Anterior cingulate cortex (tissue), 58 donors: Measurements from ENCODE around the gene CORO2B.

Experiments
- DNase-seq, 58 donors: peaks; one replicate each; lab custom pipeline; 2025; lab: John Stamatoyannopoulos, UW

CORO2B gene

DNA sequence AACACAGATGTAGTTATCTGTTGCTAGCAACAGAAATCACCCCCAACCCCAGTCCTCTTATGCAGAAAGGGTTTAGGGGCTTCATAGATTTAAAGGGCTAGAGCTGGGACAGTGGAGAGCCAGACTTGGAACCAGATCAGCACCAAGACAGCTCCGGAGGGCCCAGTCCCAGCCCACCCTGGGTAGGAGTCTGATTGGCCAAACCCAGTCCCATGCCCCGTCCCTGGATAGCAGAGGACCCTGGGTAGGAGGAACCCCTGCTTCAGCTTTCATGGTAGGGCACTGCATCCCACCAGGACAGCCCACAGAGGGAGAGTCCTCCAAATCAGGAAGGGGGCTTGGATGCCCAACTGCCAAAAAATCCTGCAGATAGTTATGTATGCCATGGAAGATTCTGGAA is 103.0 kb downstream of the CORO2B start:
- DNase-seq = no peak

DNA sequence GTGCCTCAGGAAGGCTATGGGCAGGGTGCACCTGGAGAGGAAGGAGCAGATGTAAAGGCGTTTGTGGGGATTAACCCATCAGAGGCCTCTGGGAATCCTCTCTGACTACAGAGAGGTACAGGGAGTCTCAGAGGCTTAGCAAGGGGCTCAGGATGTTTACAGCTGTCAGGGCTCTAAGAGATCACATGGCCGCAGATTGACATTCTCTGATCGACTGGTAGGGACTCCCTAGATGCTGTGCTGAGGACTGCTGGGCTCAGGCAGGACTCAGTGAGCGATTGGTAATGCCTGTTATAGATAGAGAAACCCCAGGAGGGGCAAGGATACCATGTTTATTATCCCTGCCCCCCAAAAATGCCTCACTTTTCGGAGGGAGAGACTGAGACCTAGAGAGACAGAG is 103.5 kb downstream of the CORO2B start:
- peak in 5 of 58 donors; percentile 9 to 49 (median 34) for DNase-seq

DNA sequence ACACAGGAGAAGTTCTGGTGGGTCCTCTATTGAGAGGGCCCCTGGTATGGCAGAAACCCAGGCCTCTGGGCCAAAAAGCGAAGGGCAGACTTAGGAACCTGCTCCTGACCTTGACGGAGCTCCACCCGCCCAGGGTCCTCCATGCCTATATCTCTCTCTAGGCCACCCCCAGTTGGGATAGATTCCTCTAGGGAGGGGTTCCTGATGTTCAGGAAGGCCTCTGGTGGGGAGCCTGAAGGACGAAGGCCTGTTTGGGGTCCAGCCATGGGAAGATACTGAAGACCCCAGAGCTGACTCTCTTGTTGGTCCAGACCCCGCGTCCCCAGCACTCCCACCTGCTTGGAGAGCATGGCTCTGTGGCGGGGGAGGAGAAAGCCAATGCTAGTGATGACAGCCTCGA is 104.2 kb downstream of the CORO2B start:
- no peak for DNase-seq

DNA sequence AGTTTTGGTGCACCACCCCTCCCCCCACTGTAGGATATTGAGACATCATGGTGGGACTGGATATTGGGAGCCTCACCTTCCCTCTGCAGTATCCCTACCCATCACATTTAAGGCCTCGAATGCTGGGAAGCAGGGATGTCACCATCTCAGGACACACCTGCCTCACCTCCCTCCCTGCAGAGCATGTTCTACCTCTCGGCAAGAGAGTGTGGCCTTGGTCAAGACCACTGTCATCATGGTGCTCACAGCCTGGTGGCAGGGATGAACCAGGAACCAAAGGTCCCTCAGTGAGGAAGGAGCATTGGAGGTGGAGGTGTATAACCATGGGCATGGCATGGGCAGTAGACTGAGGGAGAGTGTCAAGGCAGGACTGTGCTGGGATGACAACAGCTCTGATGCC is 104.8 kb downstream of the CORO2B start:
- no peak for DNase-seq

- DNase-seq = no peak
These were observed 105.7 kb downstream of the CORO2B start for GRCh38 chr15:68684476-68684875.

- no peak for DNase-seq
These were observed 108.4 kb downstream of the CORO2B start for GRCh38 chr15:68687136-68687735.

DNA sequence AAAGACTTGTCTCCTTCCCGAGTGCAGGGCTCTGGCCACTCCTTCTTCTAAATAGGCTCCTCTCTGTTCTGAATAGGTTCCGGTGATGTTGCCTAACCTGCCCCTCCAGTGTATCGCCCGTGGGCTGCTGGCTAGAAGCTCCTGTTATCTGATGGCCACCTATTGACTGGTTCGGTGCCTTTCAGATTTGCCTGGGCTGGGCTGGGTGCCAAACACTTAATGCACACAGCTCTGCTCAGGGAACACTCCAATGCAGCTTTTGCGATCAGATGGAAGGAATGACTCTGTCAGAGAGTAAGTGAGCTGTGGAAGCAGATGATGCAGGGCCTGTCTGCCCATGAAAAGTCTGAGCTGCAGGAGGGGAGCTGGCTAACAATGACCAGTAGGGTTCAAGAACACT is 112.9 kb downstream of the CORO2B start:
- DNase-seq = peak in 1 of 58 donors; percentile 8

GRCh38 chr15:68693071-68693470 is 114.3 kb downstream of the CORO2B start:
- DNase-seq = no peak

DNA sequence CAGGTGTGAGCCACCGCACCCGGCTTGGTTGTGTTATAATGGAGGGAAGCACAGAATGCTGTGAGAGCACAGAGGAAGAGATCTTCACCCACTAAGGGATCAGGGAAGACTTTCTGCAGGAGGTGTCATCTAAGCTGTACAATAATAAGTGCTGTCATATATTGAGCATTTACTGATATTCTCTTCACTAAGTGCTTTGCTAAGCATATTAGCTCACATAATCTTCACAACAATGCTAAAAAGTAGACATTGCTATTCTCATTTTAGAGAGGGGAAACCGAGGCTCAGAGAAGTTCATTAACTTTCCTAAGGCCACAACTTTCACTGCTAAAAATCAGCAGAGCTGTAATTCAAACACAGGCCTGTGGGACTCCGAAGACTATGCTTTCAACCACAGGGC is 115.3 kb downstream of the CORO2B start:
- DNase-seq = no peak

- DNase-seq = peak in 1 of 58 donors; percentile 19
These were observed 116.3 kb downstream of the CORO2B start for GRCh38 chr15:68695061-68695595.

DNA sequence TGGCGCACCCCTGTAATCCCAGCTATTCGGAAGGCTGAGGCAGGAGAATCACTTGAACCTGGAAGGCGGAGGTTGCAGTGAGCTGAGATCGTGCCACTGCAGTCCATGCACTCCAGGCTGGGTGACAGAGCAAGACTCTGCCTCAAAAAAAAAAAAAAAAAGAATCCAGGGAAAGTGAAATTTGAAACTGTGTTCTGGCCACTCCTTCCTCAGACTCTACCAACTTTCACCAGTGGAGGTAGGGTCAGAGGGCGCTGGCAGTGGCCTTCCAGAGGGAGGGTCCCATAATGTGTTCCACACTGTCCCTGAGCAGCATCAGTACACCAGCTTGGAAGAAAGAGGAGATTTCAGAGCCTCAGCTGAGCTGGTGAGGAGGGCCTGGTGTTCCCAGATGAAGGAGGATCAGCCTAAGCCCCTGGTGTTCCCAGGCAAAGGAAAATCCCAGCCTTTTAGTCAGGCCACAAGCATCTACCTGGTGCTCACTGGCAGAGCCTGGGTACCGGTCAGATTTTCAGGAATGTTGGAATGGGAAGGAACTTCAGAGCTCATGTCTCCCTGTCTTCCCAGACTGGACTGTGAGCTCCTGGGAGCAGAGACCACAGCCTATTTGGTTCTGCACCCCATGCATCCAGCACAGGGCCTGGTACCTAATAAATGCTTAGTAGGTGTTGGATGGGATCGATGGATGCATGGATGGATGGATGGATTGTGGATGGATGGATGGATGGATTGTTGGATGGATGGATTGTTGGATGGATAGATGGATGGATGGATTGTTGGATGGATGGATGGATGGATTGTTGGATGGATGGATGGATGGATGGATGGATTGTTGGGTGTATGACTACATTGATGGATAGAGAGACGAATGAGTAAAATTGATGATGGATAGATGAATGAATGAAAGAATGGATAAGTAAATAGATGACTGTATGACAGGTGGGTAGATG is 117.9 kb downstream of the CORO2B start:
- no peak for DNase-seq

DNA sequence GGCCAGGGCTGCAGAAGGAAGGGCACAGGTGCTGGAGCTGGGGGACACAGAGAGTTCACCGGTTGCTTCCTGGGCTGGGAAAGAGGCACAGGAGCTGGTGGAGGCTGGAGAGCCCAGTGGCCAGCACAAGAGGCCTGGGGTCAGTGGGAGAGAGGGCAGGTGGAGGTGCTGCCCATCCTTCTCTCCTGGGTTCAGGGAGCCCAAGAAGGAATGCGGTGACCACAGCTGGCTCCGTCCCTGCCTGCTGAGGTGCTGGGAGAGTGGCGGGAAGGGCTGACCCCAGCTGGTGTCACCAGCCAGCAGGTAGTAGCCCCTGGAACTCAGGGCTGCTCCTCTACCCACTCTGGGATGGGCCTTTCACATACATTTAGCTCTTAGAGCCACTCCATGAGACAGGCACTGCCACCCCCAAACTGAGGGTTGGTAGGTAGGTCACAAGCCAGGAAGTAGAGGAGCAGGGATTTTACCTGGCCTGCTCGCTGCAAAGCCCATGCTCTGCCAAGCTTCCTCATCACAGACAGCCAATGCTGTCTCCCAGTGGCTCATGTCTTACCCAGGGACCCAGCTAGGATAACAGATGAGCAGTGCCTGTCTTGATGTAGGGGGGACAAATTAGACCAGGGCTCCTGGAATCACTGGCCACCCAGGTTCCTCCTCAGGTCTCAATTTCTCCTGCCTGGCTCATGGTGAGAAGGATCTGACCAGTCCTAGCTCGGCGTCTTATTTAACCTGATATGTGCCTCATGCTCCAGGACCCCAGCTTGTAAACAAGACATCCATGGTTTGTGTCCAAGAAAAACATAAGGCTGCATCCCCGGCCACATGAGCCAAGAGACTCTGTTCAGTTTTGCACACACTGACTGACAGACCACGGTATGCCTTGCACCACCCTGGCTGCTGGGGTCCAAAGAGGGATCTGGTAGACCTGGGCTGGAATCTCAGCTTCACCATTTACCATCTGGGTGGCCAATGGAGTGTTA is 119.2 kb downstream of the CORO2B start:
- no peak for DNase-seq

DNA sequence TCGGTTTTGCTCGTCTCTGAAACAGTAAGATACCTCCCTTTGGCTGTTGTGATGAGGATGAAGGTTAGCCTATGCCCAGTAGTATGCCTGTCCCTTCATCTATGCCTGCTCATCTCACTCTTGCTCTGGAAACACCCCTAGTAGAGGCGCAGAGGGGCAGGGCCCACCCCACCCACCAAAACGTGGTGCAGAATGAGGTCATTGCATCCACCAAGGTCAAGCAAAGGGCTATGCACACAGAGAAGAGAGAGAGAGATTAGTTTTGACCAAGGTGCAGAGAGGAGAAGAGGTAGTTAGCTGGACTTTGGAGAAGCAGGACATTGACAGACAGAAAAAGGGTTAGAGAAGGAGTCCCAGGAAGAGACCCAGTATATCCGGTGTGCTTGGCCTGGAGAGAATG is 119.9 kb downstream of the CORO2B start:
- no peak for DNase-seq

- DNase-seq = peak in 5 of 58 donors; percentile 20 to 49 (median 40)
These were observed 120.5 kb downstream of the CORO2B start for GRCh38 chr15:68699124-68699880.

DNA sequence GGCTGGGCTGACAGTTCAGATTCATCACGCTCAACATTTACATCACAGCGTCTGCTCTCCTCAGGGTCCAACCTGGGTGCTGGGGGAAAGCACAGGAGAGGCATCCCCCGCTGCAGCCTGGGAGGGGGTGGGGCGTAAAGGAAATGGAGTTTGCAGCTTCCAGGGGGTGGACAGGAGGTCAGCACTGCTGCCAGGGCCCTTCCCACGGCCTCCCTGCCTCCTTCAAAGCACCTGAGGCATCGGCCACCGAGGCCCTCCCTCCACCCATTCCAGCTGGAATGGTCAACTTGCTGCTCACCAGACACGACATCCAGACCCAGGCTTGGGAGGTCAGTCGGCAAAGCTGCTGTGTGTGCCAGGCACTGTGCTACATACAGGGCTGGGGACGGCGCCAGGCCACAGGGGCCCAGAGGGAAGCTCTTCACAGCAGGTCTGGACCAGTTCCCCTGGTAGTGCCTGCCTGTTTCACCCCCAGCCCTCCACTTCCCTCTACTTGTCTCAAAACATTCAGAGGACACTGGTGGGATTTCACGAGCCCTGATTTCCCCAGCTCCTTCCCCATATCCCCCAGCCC is 121.2 kb downstream of the CORO2B start:
- peak in 38 of 58 donors; percentile 9 to 81 (median 56) for DNase-seq

GRCh38 chr15:68700455-68701123 is 121.8 kb downstream of the CORO2B start:
- peak in 54 of 58 donors; percentile 18 to 88 (median 72) for DNase-seq

DNA sequence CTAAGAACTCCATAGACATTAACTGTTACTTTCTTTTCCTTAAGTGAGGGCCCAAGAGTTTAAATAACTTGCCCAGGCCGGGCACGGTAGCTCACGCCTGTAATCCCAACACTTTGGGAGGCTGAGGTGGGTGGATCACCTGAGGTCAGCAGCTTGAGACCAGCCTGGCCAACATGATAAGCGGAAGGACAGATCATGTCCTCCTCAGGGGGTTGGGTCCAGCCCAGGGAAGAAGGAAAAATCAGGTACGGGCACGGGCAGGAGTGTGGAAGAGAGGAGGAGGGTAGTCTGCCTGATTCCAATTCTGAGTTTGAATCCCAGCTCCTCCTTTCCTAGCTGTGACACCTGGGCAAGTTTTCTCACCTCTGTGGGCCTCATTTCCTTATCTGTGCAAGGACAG is 123.1 kb downstream of the CORO2B start:
- no peak for DNase-seq

DNA sequence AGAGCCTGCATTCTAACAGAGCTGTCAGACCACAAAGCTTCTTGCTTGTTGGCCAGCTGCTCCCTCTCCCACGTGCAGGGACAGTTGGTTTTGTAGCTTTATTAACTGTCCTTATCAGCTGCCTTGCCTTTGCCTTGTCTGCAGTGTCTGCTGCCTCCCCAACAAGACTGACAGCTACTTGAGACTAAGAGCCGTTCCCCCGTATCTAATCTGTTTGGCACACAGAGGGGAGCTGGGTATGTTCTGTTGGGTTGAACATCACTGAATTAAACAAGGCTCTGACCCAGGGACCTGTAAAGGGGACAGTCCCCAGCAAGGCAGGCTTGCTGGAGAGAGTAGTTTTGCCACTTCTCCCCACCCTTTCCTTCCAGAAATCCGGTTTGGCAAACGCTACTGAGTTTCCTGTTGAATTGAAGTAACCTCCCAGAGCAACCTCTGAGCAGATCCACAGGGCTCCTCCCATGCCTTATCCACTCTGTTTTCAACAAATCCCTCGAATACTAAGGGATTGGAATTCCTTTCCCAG is 125.8 kb downstream of the CORO2B start:
- DNase-seq = no peak
